K562 (cell line): ENCODE data around the gene GFM2. TPM values are rescaled to one million over a fixed set of nuclear protein-coding genes. Genes with fewer than 3 reads are reported as not detected.
A peak's percentile ranks its signal among the peaks of the same experiment; 100 is the strongest.

Experiments used
- ATAC-seq: fragments of 200-7000 bp; cut with Tn5 transposase; 3 replicates; pipeline ENCODE4 v1.9.1; 2020; ENCODE audit warnings: moderate library complexity
- BruUV-seq: library from RNA; stranded (reverse); fragments of 400-500 nt; replicated peaks from 2 replicates; lab custom pipeline; 2021; lab: Mats Ljungman, UMichigan
- CTCF ChIA-PET: fragments of 300-600 bp; formaldehyde crosslinking; extraction: SDS; loops from one replicate; lab custom pipeline; 2021; ENCODE audit warnings: low intra/inter-chr PET ratio; lab: Yijun Ruan, JAX
- POLR2A ChIA-PET: fragments of 300-600, 350-650 bp; sonication (Branson Sonifier 250); formaldehyde crosslinking; extraction: SDS; loops from one replicate; lab custom pipeline; 2021; ENCODE audit warnings: antibody characterized with exemption, inconsistent platforms; lab: Yijun Ruan, JAX
- DNase-seq, 4 experiments: peaks; one replicate each; pipeline versions ENCODE4 v3.0.0 to v3.0.0-alpha.2; 2011 to 2018; ENCODE audit warnings: low spot score in 3 of 4, mixed read lengths in 3 of 4; ENCODE audit errors: extremely low read depth in 1 of 4
- FAIRE-seq: peaks from 2 replicates; lab custom pipeline; 2011; peaks lifted over from hg19 to GRCh38; lab: Jason Lieb, UNC
- H2AFZ ChIP-seq: 2 replicates; pipeline ENCODE4 v1.6.0; 2011; ENCODE audit warnings: low read depth, low read length, control low read depth, inconsistent platforms
- H3K27ac ChIP-seq: fragments of 200-600 bp; 3 replicates; pipeline ENCODE4 v1.8.0; 2011; ENCODE audit warnings: low read depth, mild to moderate bottlenecking, control low read depth, inconsistent platforms, low read length, moderate library complexity, mixed read lengths; ENCODE audit errors: extremely low read depth
- H3K27me3 ChIP-seq, 2 experiments: fragments of 300-600 bp in 1 of 2; 2 replicates in 1 of 2; 3 replicates in 1 of 2; pipeline versions ENCODE4 v1.6.0 to v1.8.0; 2011; ENCODE audit warnings: inconsistent platforms in 2 of 2, low read length in 2 of 2, mild to moderate bottlenecking in 1 of 2, mixed read lengths in 1 of 2, moderate library complexity in 1 of 2; ENCODE audit not compliant: control insufficient read depth in 2 of 2, insufficient read depth in 2 of 2
- H3K36me3 ChIP-seq: fragments of 300-600 bp; 3 replicates; pipeline ENCODE4 v1.8.0; 2011; ENCODE audit warnings: mild to moderate bottlenecking, low read length, inconsistent platforms; ENCODE audit not compliant: control insufficient read depth, insufficient read depth
- H3K4me1 ChIP-seq, 2 experiments: fragments of 200-600 bp in 1 of 2; replicated peaks in 1 of 2; 2 replicates in 1 of 2; 3 replicates in 1 of 2; pipeline versions ENCODE4 v1.5.1 to v1.8.0; 2011; ENCODE audit warnings: inconsistent platforms in 2 of 2, low read length in 2 of 2, mild to moderate bottlenecking in 1 of 2, mixed read lengths in 1 of 2, moderate library complexity in 1 of 2; ENCODE audit not compliant: control insufficient read depth in 2 of 2, insufficient read depth in 2 of 2
- H3K4me2 ChIP-seq: 2 replicates; pipeline ENCODE4 v1.6.1; 2011; ENCODE audit warnings: low read length, control low read depth, inconsistent platforms, mixed read lengths; ENCODE audit not compliant: insufficient read depth
- H3K4me3 ChIP-seq: fragments of 200-600 bp; sonication (generic), shearing (Covaris generic); 2 replicates; pipeline ENCODE4 v1.5.1; 2016; ENCODE audit warnings: control low read depth, inconsistent platforms
- H3K79me2 ChIP-seq: fragments of 200-600 bp; 3 replicates; pipeline ENCODE4 v1.8.0; 2011; ENCODE audit warnings: low read length, inconsistent platforms; ENCODE audit not compliant: control insufficient read depth, insufficient read depth
- H3K9ac ChIP-seq, 2 experiments: 2 replicates each; pipeline versions ENCODE4 v1.6.0 to v1.6.1; 2011; ENCODE audit warnings: low read depth in 2 of 2, low read length in 2 of 2, control low read depth in 1 of 2, inconsistent platforms in 1 of 2, mild to moderate bottlenecking in 1 of 2, mixed read lengths in 1 of 2; ENCODE audit not compliant: insufficient read depth in 1 of 2
- H3K9me1 ChIP-seq: one replicate; pipeline ENCODE4 v1.6.0; 2011; ENCODE audit warnings: inconsistent platforms, mild to moderate bottlenecking, low read length, moderate library complexity; ENCODE audit not compliant: control insufficient read depth, insufficient read depth
- H3K9me3 ChIP-seq: replicated peaks from 2 replicates; pipeline ENCODE4 v1.5.1; 2011; ENCODE audit warnings: low read depth, low read length, inconsistent platforms; ENCODE audit not compliant: control insufficient read depth, insufficient read depth
- H4K20me1 ChIP-seq: replicated peaks from 2 replicates; pipeline ENCODE4 v1.6.1; 2011; ENCODE audit warnings: low read length, inconsistent platforms, mixed read lengths; ENCODE audit not compliant: control insufficient read depth, insufficient read depth
- FOXM1 ChIP-seq, 2 experiments: fragments of 450-650 bp in 1 of 2; sonication (generic) in 1 of 2; formaldehyde crosslinking in 1 of 2; IDR thresholded peaks; 2 replicates each; pipeline versions ENCODE4 v1.6.1 to v1.9.0; 2017 to 2022; ENCODE audit warnings: low read depth in 2 of 2, mild to moderate bottlenecking in 2 of 2, missing genetic modification reagents in 1 of 2, moderate library complexity in 1 of 2
- HLTF ChIP-seq: fragments of 450-650 bp; IDR thresholded peaks from 2 replicates; pipeline ENCODE4 v1.6.1; 2016
- HSF4 ChIP-seq: fragments of 250-450 bp; sonication (Bioruptor Pico); IDR thresholded peaks from 2 replicates; pipeline ENCODE4 v2.1.2; 2022; ENCODE audit warnings: mild to moderate bottlenecking, moderate library complexity, borderline replicate concordance
- MCM2 ChIP-seq: fragments of 450-650 bp; IDR thresholded peaks from 2 replicates; pipeline ENCODE4 v1.6.1; 2017; ENCODE audit warnings: low read depth, mild to moderate bottlenecking
- MEF2A ChIP-seq: IDR thresholded peaks from 2 replicates; pipeline ENCODE4 v1.6.1; 2011; ENCODE audit warnings: low read depth, mild to moderate bottlenecking, low read length, moderate library complexity; ENCODE audit not compliant: control insufficient read depth
- PML ChIP-seq: IDR thresholded peaks from 2 replicates; pipeline ENCODE4 v1.6.1; 2012; ENCODE audit warnings: low read length, inconsistent platforms
- PTRF ChIP-seq: fragments of 450-650 bp; IDR thresholded peaks from 2 replicates; pipeline ENCODE4 v1.6.1; 2016; ENCODE audit warnings: mild to moderate bottlenecking, missing genetic modification characterization, missing compliant biosample characterization
- ZFX ChIP-seq: sonication (generic); formaldehyde crosslinking; IDR thresholded peaks from 2 replicates; pipeline ENCODE4 v1.8.0; 2022; ENCODE audit warnings: mild to moderate bottlenecking, missing genetic modification reagents, moderate library complexity
- WGBS: fragments of 100-300 bp; shearing (Covaris generic); methylation state at CpG from one replicate; pipeline ENCODE4 v1.1.6; 2016; ENCODE audit warnings: low coverage, mixed read lengths; ENCODE audit not compliant: insufficient coverage; ENCODE audit errors: missing lambda C conversion rate; 5-methylcytosine and 5-hydroxymethylcytosine counted together
- in situ Hi-C: fragments of 300-500 bp; cut with MboI; formaldehyde crosslinking; loops from 4 replicates; pipeline ENCODE4 v1.15.0; 2018; ENCODE audit warnings: inconsistent platforms, mixed read lengths
- intact Hi-C: fragments of 100-400 bp; cut with micrococcal nuclease; formaldehyde crosslinking; loops from 2 replicates; pipeline ENCODE4 v1.14.2; 2022
- polyA plus RNA-seq, 8 experiments: library from polyadenylated mRNA; depleted of rRNA in 4 of 8; stranded (reverse) in 5 of 8; unstranded in 3 of 8; fragments of >200 nt; fragmentation: Nextera tagmentation in 2 of 8; fragmentation: Illumina TruSeq in 1 of 8; extraction: Ambion mirVana in 2 of 8; extraction: Trizol in 1 of 8; gene quantifications; 2 replicates each; pipeline versions ENCODE4 v1.2.1 to v1.2.3, GENCODE V29; 2011 to 2014; ENCODE audit warnings: inconsistent platforms in 1 of 8, missing spikeins in 1 of 8
- total RNA-seq, 7 experiments: library from RNA; depleted of rRNA in 6 of 7; stranded (reverse); fragments of >200 nt in 6 of 7; fragmentation: Illumina TruSeq in 2 of 7; extraction: Trizol in 2 of 7; gene quantifications; 2 replicates each; pipeline versions ENCODE4 v1.2.1 to v1.2.3, GENCODE V29; 2011 to 2021; ENCODE audit warnings: low replicate concordance in 1 of 7
- TF ChIP-seq, protein P1 (sequence below), 3 experiments: fragments of 200-800 bp in 1 of 3; sonication (Bioruptor generic) in 1 of 3; sonication (generic) in 1 of 3; formaldehyde crosslinking in 1 of 3; IDR thresholded peaks; 2 replicates each; pipeline versions ENCODE4 v1.6.1 to v1.8.0; 2016 to 2022; ENCODE audit warnings: mild to moderate bottlenecking in 2 of 3, missing compliant biosample characterization in 2 of 3, missing genetic modification characterization in 2 of 3, missing genetic modification reagents in 1 of 3
- TF ChIP-seq, protein P2 (sequence below): sonication (generic); formaldehyde crosslinking; IDR thresholded peaks from 2 replicates; pipeline ENCODE4 v1.8.0; 2022; ENCODE audit warnings: missing genetic modification reagents, mild to moderate bottlenecking, borderline replicate concordance
- TF ChIP-seq, protein P3 (sequence below): fragments of 450-650 bp; IDR thresholded peaks from 2 replicates; pipeline ENCODE4 v1.6.1; 2016; ENCODE audit warnings: low read depth, mild to moderate bottlenecking, moderate library complexity
- TF ChIP-seq, protein P4 (sequence below): fragments of 250-450 bp; sonication (Bioruptor Pico); IDR thresholded peaks from 2 replicates; pipeline ENCODE4 v1.8.0; 2022; ENCODE audit warnings: moderate library complexity, mild to moderate bottlenecking, inconsistent platforms
- TF ChIP-seq, protein P5 (sequence below): fragments of 250-450 bp; sonication (Bioruptor Pico); IDR thresholded peaks from 2 replicates; pipeline ENCODE4 v1.5.0; 2020; ENCODE audit warnings: mild to moderate bottlenecking, borderline replicate concordance

GFM2 gene
- total and polyA plus RNA-seq, 9 of the 15 experiments (the other 6 are each of a cell fraction or from before 2014, with no cell fraction given): 32.8 to 78.2 (median 52.5) TPM

DNA sequence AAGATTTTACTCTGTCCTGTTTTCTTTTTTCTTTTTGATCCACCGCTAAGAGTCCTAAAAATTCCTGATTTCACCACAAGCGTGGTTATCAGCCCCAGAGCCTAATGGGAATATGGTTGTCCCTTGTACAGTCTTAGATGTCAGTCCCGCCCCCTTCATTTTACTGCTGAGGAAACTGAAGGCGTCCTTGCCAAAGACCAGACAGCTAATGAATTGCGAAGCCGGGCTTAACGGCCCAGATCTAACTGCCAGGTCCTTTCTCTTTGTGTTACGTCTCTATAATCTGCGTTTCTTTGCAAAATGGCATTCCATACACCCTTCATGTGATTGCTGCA, 629 bp upstream of the GFM2 start:
- in situ Hi-C loops (no loop called here), intact Hi-C loops (loop anchor here (5.0 kb wide), 1 partner anchor 150 kb away; no protein-coding TSS in a partner anchor)
- 0% methylated on average over 8 of the region's 9 CpGs for WGBS
- peak overlapping the region; percentile 87 for H3K4me3 ChIP-seq
- no peaks in the 10 kb centered on the region for H3K27me3 ChIP-seq
- H3K9me1 ChIP-seq: no peaks in the 10 kb centered on the region
- H3K79me2 ChIP-seq: peaks cover 55% of the 10 kb centered on the region
- POLR2A ChIA-PET: interaction anchor here (1.5 kb wide), 1 partner anchor 12 kb away, joined by 5 read pairs; no protein-coding TSS in a partner anchor
- BruUV-seq: TSS peak; percentile 68
- peak; percentile 70 for ATAC-seq
- H3K9me3 ChIP-seq: no peaks in the 10 kb centered on the region
- peaks cover 6% of the 10 kb centered on the region; the same call in 1 of the 2 replicates for H4K20me1 ChIP-seq
- peaks cover 64% of the 10 kb centered on the region for H3K36me3 ChIP-seq
- peaks cover 8 to 12% of the 10 kb centered on the region in 2 experiments; a peak in 4 of 5 replicates for H3K4me1 ChIP-seq
- FAIRE-seq: no peak
- CTCF ChIA-PET: interaction anchor here (1.9 kb wide), 1 partner anchor 152 kb away, joined by 6 read pairs; no protein-coding TSS in a partner anchor
- H3K4me2 ChIP-seq: peak overlapping the region; percentile 93
- H3K27ac ChIP-seq: peak overlapping the region; percentile 83
- H2AFZ ChIP-seq: peak overlapping the region; percentile 98
- peak in 3 of 4 experiments; percentile 31 to 48 (median 36) for DNase-seq
- peak overlapping the region; percentile 85 to 98 for H3K9ac ChIP-seq
- TF ChIP-seq PTRF: no peak
- TF ChIP-seq, protein P1, sequence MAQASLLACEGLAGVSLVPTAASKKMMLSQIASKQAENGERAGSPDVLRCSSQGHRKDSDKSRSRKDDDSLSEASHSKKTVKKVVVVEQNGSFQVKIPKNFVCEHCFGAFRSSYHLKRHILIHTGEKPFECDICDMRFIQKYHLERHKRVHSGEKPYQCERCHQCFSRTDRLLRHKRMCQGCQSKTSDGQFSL (CRISPR knock-in tag; IDR thresholded peaks at IDR 0.05): no peak
- TF ChIP-seq, protein P1 (tag; IDR thresholded peaks at IDR 0.05): no peak
- TF ChIP-seq, protein P2, sequence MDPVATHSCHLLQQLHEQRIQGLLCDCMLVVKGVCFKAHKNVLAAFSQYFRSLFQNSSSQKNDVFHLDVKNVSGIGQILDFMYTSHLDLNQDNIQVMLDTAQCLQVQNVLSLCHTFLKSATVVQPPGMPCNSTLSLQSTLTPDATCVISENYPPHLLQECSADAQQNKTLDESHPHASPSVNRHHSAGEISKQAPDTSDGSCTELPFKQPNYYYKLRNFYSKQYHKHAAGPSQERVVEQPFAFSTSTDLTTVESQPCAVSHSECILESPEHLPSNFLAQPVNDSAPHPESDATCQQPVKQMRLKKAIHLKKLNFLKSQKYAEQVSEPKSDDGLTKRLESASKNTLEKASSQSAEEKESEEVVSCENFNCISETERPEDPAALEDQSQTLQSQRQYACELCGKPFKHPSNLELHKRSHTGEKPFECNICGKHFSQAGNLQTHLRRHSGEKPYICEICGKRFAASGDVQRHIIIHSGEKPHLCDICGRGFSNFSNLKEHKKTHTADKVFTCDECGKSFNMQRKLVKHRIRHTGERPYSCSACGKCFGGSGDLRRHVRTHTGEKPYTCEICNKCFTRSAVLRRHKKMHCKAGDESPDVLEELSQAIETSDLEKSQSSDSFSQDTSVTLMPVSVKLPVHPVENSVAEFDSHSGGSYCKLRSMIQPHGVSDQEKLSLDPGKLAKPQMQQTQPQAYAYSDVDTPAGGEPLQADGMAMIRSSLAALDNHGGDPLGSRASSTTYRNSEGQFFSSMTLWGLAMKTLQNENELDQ: no peak
- no peak for TF ChIP-seq MEF2A
- TF ChIP-seq HLTF: no peak
- no peak for TF ChIP-seq ZFX (CRISPR knock-in tag)
- TF ChIP-seq MCM2: no peak
- TF ChIP-seq PML: no peak
- TF ChIP-seq FOXM1 (IDR thresholded peaks at IDR 0.05; ENCODE audit: low read depth): no peak
- TF ChIP-seq FOXM1 (CRISPR knock-in tag; IDR thresholded peaks at IDR 0.05; ENCODE audit: low read depth): 0 out of 2 replicates have a peak, but pooled peaks have one; percentile 33
- TF ChIP-seq, protein P3, sequence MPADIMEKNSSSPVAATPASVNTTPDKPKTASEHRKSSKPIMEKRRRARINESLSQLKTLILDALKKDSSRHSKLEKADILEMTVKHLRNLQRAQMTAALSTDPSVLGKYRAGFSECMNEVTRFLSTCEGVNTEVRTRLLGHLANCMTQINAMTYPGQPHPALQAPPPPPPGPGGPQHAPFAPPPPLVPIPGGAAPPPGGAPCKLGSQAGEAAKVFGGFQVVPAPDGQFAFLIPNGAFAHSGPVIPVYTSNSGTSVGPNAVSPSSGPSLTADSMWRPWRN: no peak
- TF ChIP-seq, protein P4, sequence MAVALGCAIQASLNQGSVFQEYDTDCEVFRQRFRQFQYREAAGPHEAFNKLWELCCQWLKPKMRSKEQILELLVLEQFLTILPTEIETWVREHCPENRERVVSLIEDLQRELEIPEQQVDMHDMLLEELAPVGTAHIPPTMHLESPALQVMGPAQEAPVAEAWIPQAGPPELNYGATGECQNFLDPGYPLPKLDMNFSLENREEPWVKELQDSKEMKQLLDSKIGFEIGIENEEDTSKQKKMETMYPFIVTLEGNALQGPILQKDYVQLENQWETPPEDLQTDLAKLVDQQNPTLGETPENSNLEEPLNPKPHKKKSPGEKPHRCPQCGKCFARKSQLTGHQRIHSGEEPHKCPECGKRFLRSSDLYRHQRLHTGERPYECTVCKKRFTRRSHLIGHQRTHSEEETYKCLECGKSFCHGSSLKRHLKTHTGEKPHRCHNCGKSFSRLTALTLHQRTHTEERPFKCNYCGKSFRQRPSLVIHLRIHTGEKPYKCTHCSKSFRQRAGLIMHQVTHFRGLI (CRISPR knock-in tag): no peak
- no peak for TF ChIP-seq HSF4
- TF ChIP-seq, protein P5, sequence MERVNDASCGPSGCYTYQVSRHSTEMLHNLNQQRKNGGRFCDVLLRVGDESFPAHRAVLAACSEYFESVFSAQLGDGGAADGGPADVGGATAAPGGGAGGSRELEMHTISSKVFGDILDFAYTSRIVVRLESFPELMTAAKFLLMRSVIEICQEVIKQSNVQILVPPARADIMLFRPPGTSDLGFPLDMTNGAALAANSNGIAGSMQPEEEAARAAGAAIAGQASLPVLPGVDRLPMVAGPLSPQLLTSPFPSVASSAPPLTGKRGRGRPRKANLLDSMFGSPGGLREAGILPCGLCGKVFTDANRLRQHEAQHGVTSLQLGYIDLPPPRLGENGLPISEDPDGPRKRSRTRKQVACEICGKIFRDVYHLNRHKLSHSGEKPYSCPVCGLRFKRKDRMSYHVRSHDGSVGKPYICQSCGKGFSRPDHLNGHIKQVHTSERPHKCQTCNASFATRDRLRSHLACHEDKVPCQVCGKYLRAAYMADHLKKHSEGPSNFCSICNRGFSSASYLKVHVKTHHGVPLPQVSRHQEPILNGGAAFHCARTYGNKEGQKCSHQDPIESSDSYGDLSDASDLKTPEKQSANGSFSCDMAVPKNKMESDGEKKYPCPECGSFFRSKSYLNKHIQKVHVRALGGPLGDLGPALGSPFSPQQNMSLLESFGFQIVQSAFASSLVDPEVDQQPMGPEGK (CRISPR knock-in tag): no peak
